GM18867 (cell line): Measurements from ENCODE around the gene RPS3.

Experiments
- ATAC-seq: cut with Tn5 transposase; IDR thresholded peaks from one replicate; pipeline ENCODE4 v1.9.1; 2021; ENCODE audit warnings: mild to moderate bottlenecking, moderate library complexity; ENCODE audit not compliant: unreplicated experiment

Gene RPS3

GRCh38 chr11:75413864-75414263 is 14.5 kb downstream of the RPS3 start:
- ATAC-seq = no peak

DNA sequence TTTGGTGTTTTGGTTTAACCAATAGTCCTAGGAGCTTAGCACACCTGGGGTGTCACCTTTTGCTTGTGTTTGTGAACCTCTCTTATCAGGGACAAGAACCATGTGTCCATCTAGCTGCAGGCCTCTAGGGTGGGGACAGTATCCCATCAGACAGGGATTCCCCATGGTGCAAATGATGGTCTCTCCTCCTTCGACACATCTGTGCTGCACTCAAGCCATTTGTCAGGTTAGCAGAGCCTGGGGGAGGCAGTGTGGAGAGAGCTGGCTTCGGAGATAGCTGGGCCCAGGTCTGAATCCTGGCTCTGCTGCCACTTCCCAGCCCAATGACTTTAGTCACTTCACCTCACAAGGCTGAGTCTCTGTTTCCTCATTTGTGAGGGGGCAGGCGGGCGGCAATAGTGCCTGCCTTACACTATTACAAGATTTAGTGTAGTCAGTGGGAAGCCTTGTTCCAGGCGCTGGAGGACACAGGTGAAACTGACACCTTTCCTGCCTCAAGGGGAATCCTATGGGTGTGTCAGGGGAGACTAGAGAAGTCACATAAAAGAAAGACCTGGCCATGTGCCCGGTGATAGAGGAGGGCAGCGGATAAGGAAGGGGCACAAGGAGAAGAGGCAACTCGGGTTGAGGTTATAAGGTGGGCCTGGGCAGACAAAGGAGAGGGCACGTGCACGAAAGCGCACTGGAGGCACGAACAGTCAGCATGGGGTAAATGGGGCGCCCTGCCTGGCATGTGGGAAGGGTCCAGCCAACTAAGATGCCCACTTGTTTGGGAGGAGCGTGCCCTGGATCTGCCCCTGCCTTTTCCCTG is 21.1 kb downstream of the RPS3 start:
- ATAC-seq = no peak

DNA sequence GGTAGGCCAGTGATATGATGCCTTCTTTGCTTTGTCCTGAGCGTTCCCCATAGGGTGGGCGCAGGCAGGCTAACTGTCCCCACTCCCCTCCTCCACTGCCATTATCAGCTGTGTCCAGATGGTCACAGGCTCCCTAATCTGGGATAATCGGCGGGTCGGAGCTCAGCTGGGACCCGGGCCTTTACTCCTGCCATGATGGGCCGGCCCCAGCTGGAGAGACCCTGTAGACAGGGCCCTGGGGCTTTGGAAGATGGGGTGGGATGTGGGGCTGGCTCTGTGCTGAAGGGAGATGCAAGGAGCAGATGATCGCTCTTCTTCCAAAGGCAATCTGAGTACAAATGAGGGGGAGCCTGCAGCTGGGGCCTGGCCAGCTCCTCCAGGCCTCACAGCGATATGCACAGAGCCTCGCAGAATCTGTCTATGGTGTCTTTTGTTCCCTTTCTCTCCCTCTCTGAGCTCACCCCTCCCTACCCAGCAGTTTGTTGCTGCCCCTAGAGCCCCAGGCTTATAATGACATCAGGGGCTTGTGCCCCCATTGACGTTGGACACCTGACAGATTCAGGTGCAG is 21.8 kb downstream of the RPS3 start:
- no peak for ATAC-seq

- ATAC-seq = no peak
Observed at GRCh38 chr11:75421902-75422247, 22.6 kb downstream of the RPS3 start.

GRCh38 chr11:75422248-75423231 is 23.2 kb downstream of the RPS3 start:
- no peak for ATAC-seq

- no peak for ATAC-seq
Observed at GRCh38 chr11:75423721-75424120, 24.4 kb downstream of the RPS3 start.

GRCh38 chr11:75424396-75424795 is 25.1 kb downstream of the RPS3 start:
- no peak for ATAC-seq

GRCh38 chr11:75425422-75425821 is 26.1 kb downstream of the RPS3 start:
- ATAC-seq = no peak

GRCh38 chr11:75426720-75427086 is 27.4 kb downstream of the RPS3 start:
- ATAC-seq = no peak

DNA sequence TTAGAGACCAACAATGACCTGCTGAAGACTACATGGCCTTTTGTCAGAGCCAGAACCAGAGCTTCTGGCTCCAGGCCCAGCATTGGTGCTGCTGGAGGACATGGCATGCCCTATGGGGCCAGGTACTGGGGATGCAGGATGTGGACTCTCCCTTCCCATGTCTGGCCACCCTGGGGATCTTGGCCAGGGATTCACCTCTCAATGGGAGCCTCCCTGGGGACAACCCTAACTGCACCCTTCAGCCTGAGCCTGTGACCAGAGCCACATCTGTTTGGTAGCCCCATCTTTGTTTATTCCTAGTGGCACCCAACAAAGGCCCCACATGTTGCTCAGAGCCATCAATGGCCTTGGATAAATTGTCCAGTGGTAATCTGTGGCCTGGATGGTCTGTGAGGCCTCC is 27.9 kb downstream of the RPS3 start:
- no peak for ATAC-seq

DNA sequence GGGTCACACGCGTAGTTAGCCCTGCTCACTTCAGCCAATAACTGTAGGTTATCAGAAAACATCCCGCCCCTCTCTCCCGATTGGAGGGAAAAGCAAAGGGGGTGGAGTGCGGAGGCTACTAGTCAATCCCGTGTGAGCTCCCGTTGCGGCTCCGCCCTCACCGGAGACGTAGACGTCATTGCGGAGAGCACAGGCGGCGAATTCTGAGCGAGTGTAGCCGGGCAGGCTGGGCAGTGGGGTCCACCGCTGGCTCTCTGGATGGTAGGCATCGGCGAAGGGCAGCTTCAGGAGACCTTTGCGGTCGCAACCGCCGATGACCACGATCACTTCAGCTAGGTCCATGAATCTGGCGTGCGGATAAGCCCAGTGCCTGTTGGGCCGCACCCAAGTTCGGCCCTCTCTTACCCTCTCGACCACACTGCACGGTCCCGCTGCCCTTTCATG is 29.0 kb downstream of the RPS3 start:
- peak; percentile 48 for ATAC-seq

GRCh38 chr11:75428989-75429640 is 29.8 kb downstream of the RPS3 start:
- no peak for ATAC-seq

DNA sequence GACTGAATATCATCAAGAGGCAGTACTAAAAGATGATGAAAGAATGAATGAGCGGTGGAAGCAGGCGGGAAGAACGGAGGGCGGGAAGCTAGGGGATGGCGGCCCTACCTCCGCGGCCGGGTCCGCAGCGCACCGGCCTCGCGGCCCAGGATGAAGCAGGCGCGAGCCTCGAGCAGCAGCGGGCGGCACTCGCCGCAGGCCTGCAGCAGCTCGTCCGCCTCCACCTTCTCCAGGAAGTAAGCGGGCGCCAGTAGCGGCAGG is 30.3 kb downstream of the RPS3 start:
- no peak for ATAC-seq

DNA sequence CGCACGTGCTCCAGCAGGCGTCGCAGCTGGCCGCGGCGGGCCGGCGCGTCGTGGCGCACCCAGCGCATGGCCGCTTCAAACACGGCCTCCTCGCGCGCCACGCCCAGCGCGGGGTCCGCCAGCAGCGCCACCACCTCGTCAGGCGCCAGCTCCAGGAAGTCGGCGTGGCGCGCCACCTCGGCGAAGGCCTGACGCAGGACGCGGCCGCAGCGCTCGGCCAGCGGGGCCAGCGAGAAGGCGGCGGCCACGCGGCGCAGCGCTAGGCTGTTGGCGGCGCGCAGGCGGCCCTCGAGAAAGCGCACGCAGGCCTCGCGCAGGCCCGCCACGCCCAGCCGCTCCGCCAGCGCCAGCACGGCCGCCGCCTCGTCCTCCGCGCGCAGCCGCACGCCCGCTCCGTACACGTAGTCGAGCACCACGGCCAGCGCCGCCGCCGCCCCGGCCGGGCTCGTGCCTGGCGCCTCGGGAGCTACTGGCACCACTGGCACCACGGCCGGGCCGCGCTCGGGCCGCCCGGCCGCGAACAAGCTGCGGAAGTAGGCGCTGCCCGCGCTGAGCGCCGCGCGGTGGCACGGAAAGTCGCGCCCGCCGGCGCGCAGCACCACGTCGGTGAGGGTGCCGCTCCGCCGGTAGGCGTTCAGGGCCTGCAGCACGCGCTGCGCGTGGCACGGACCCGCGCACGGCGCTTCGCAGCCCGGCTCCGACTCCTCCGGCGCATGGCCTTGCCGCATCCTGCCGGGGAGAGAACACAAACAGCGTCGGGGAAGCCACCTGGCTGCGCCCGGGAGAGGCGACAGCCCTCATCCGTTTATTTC is 30.8 kb downstream of the RPS3 start:
- peak; percentile 66 for ATAC-seq

GRCh38 chr11:75430714-75431532 is 31.6 kb downstream of the RPS3 start:
- peak; percentile 5 for ATAC-seq

GRCh38 chr11:75431533-75432525 is 32.5 kb downstream of the RPS3 start:
- no peak for ATAC-seq

DNA sequence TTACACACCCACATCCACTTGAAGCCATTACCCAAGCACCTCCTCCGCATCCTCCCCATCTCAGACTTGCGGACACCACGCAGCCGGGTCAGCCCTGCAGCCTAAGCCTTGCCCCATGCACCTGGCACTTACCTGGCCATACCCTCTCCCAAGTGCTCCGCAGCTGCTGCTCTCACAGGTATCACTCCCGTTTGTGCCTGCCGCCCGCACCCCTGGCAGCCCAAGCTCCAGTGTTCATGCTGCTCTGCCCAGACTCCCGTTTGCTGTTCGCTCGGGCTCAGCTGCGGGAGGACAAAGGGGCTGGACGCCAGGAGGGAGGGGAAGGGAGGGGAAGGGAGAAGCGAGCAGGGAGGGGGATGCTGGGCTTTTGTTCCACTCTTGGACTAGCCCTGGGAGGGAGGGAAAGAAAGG is 33.6 kb downstream of the RPS3 start, which contains the start of gene KLHL35:
TSS of gene KLHL35 (minus strand) at position 293 of the 411 bp plus-strand sequence. CDS start 2,574 bp downstream, outside the sequence.
- ATAC-seq = no peak

GRCh38 chr11:75433443-75433842 is 34.1 kb downstream of the RPS3 start:
- no peak for ATAC-seq
